Duodenal mucosa (tissue), 2 donors: ENCODE results near the gene CCDC92B.
"Not testable (repeated sequence)": the region's sequence is repeated elsewhere in the genome, so short reads cannot be mapped to it uniquely, and the experiment has no call there.

Experiments used
- H3K27ac ChIP-seq: one replicate; pipeline ENCODE4 v1.7.0; 2013; ENCODE audit warnings: low read depth, low read length
- H3K27me3 ChIP-seq, 2 donors: one replicate each; pipeline ENCODE4 v1.7.0; 2013; ENCODE audit warnings: low read length in 2 of 2, control low read depth in 1 of 2; ENCODE audit not compliant: insufficient read depth in 2 of 2, control insufficient read depth in 1 of 2
- H3K36me3 ChIP-seq, 2 donors: one replicate each; pipeline ENCODE4 v1.7.0; 2013; ENCODE audit warnings: low read length in 2 of 2, control low read depth in 1 of 2; ENCODE audit not compliant: insufficient read depth in 2 of 2, control insufficient read depth in 1 of 2
- H3K4me1 ChIP-seq, 2 donors: one replicate each; pipeline ENCODE4 v1.7.0; 2013; ENCODE audit warnings: low read length in 2 of 2, control low read depth in 1 of 2; ENCODE audit not compliant: insufficient read depth in 2 of 2, control insufficient read depth in 1 of 2
- H3K4me3 ChIP-seq, 2 donors: one replicate each; pipeline ENCODE4 v1.7.0; 2013; ENCODE audit warnings: low read length in 2 of 2, low read depth in 1 of 2
- H3K9ac ChIP-seq, 2 donors: one replicate each; pipeline ENCODE4 v1.7.0; 2013; ENCODE audit warnings: low read length in 2 of 2, low read depth in 1 of 2
- H3K9me3 ChIP-seq, 2 donors: one replicate each; pipeline ENCODE4 v1.7.0; 2013; ENCODE audit warnings: low read length in 2 of 2, control low read depth in 1 of 2; ENCODE audit not compliant: control insufficient read depth in 1 of 2

The CCDC92B gene

DNA sequence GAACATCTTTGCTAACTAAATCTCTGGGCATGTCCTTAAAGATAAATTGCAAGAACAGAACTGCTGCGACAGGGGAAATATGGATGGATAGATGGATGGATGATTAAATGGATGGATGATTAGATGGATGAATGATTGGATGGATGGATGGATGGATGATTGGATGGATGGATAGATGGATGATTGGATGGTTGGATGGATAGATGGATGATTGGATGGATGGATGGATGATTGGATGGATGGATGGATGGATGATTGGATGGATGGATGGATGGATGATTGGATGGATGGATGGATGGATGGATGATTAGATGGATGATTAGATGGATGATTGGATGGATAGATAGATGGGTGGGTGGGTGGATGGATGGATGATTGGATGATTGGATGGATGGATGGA, 70.2 kb downstream of the CCDC92B start:
- not testable (repeated sequence) for H3K9ac ChIP-seq, H3K27ac ChIP-seq, H3K4me1 ChIP-seq, H3K4me3 ChIP-seq, H3K9me3 ChIP-seq, H3K27me3 ChIP-seq
- peaks cover 25 to 76% of the 10 kb centered on the region in 2 donors for H3K36me3 ChIP-seq
